GM18507 (cell line): ENCODE measurements around the gene MYL3.
"Not testable (repeated sequence)": the region's sequence is repeated elsewhere in the genome, so short reads cannot be mapped to it uniquely, and the experiment has no call there.

Source experiments
- DNase-seq: peaks from one replicate; pipeline ENCODE4 v3.0.0; 2011; ENCODE audit warnings: low read depth; ENCODE audit not compliant: insufficient read length; ENCODE audit errors: extremely low spot score
- FAIRE-seq: peaks from 2 replicates; lab custom pipeline; 2011; peaks lifted over from hg19 to GRCh38; lab: Jason Lieb, UNC

The MYL3 gene

GRCh38 chr3:46835491-46835890 lies 27.8 kb downstream of the MYL3 start:
- DNase-seq (no peak), FAIRE-seq (no peak)

GRCh38 chr3:46835054-46835453 lies 28.2 kb downstream of the MYL3 start:
- no peak for DNase-seq
- no peak for FAIRE-seq

- no peak for FAIRE-seq
- no peak for DNase-seq
These were observed 29.6 kb downstream of the MYL3 start for GRCh38 chr3:46833346-46834300.

- DNase-seq (no peak), FAIRE-seq (no peak)
These were observed 31.4 kb downstream of the MYL3 start for GRCh38 chr3:46831841-46832240.

GRCh38 chr3:46831316-46831715 lies 31.9 kb downstream of the MYL3 start:
- DNase-seq (no peak), FAIRE-seq (no peak)

GRCh38 chr3:46830801-46831200 lies 32.4 kb downstream of the MYL3 start:
- FAIRE-seq (no peak), DNase-seq (no peak)

- FAIRE-seq, result peak; percentile 88
- DNase-seq, result peak; percentile 53
These were observed 33.5 kb downstream of the MYL3 start for GRCh38 chr3:46829699-46830208.

GRCh38 chr3:46825450-46825849 lies 37.8 kb downstream of the MYL3 start:
- FAIRE-seq (no peak), DNase-seq (no peak)

GRCh38 chr3:46824211-46824970 lies 38.9 kb downstream of the MYL3 start:
- FAIRE-seq, result no peak
- no peak for DNase-seq

- not testable (repeated sequence) for FAIRE-seq
These were observed 39.9 kb downstream of the MYL3 start for GRCh38 chr3:46823314-46823713.

GRCh38 chr3:46821553-46821952 lies 41.7 kb downstream of the MYL3 start:
- DNase-seq (no peak), FAIRE-seq (no peak)

More at GRCh38 chr3:46823314-46823713, 39.9 kb downstream of the MYL3 start:
- DNase-seq, result not testable (repeated sequence)

GRCh38 chr3:46820852-46821251 lies 42.4 kb downstream of the MYL3 start:
- no peak for FAIRE-seq
- no peak for DNase-seq

- DNase-seq, result peak; percentile 35
- FAIRE-seq, result no peak
These were observed 50.9 kb downstream of the MYL3 start for GRCh38 chr3:46812237-46812791.

- DNase-seq (no peak), FAIRE-seq (no peak)
These were observed 51.5 kb downstream of the MYL3 start for GRCh38 chr3:46811615-46812236.

GRCh38 chr3:46808766-46809165 lies 54.5 kb downstream of the MYL3 start:
- not testable (repeated sequence) for FAIRE-seq, DNase-seq
